CD14-positive monocyte (primary cell): ENCODE results near the gene TSPOAP1. TPM values are rescaled to one million over a fixed set of nuclear protein-coding genes. Genes with fewer than 3 reads are reported as not detected.
A peak's percentile ranks its signal among the peaks of the same experiment; 100 is the strongest.

ENCODE experiments used
- DNase-seq, 3 donors: peaks; one replicate each; pipeline ENCODE4 v3.0.0-alpha.2; 2011 to 2022
- H2AFZ ChIP-seq: 2 replicates; pipeline ENCODE4 v1.6.0; 2012; ENCODE audit warnings: mild to moderate bottlenecking, low read depth, low read length, inconsistent platforms; ENCODE audit not compliant: insufficient read depth, poor library complexity, severe bottlenecking
- H3K27ac ChIP-seq, 2 donors: 1 replicate in 1 of 2; 2 replicates in 1 of 2; pipeline ENCODE4 v1.5.1; 2012 to 2013; ENCODE audit warnings: low read length in 2 of 2, control low read depth in 1 of 2, inconsistent platforms in 1 of 2, low read depth in 1 of 2, mild to moderate bottlenecking in 1 of 2
- H3K27me3 ChIP-seq, 2 donors: one replicate each; pipeline versions ENCODE4 v1.6.0 to v1.6.1; 2011 to 2013; ENCODE audit warnings: low read length in 2 of 2; ENCODE audit not compliant: control insufficient read depth in 2 of 2, insufficient read depth in 2 of 2
- H3K36me3 ChIP-seq, 2 donors: replicated peaks in 1 of 2; 1 replicate in 1 of 2; 2 replicates in 1 of 2; pipeline versions ENCODE4 v1.5.1 to v1.6.1; 2012 to 2013; ENCODE audit warnings: low read length in 2 of 2, control low read depth in 1 of 2, inconsistent platforms in 1 of 2, mild to moderate bottlenecking in 1 of 2; ENCODE audit not compliant: insufficient read depth in 2 of 2, control insufficient read depth in 1 of 2
- H3K4me1 ChIP-seq, 2 donors: 1 replicate in 1 of 2; 2 replicates in 1 of 2; pipeline versions ENCODE4 v1.5.1 to v1.6.1; 2012 to 2013; ENCODE audit warnings: low read length in 2 of 2, control low read depth in 1 of 2, inconsistent platforms in 1 of 2, mild to moderate bottlenecking in 1 of 2, moderate library complexity in 1 of 2; ENCODE audit not compliant: insufficient read depth in 2 of 2, control insufficient read depth in 1 of 2
- H3K4me2 ChIP-seq: replicated peaks from 2 replicates; pipeline ENCODE3; 2012; ENCODE audit warnings: low read length, moderate library complexity, mild to moderate bottlenecking; ENCODE audit not compliant: poor library complexity, severe bottlenecking; ENCODE audit errors: extremely low read depth
- H3K4me3 ChIP-seq, 3 experiments: fragments of 200-600 bp in 1 of 3; sonication (generic) in 1 of 3; replicated peaks in 1 of 3; 1 replicate in 2 of 3; 2 replicates in 1 of 3; pipeline ENCODE4 v1.5.1; 2011 to 2013; ENCODE audit warnings: low read length in 3 of 3, mild to moderate bottlenecking in 3 of 3, control low read depth in 2 of 3, low read depth in 2 of 3, inconsistent platforms in 1 of 3, moderate library complexity in 1 of 3
- H3K79me2 ChIP-seq: 2 replicates; pipeline ENCODE4 v1.6.0; 2012; ENCODE audit warnings: mild to moderate bottlenecking, control low read depth, inconsistent platforms, low read length, moderate library complexity; ENCODE audit not compliant: insufficient read depth
- H3K9ac ChIP-seq: 2 replicates; pipeline ENCODE4 v1.6.0; 2017; ENCODE audit warnings: low read length, mild to moderate bottlenecking; ENCODE audit not compliant: insufficient read depth, poor library complexity, severe bottlenecking
- H3K9me3 ChIP-seq, 2 donors: replicated peaks in 1 of 2; 1 replicate in 1 of 2; 2 replicates in 1 of 2; pipeline versions ENCODE4 v1.5.1 to v1.6.1; 2012 to 2013; ENCODE audit warnings: low read length in 2 of 2, control low read depth in 1 of 2; ENCODE audit not compliant: control insufficient read depth in 1 of 2, insufficient read depth in 1 of 2
- H4K20me1 ChIP-seq: 2 replicates; pipeline ENCODE4 v1.6.0; 2012; ENCODE audit warnings: mild to moderate bottlenecking, low read length, control low read depth, moderate library complexity; ENCODE audit not compliant: insufficient read depth
- H3K27ac Mint-ChIP-seq, 7 donors: one replicate each; pipeline ENCODE4 v1.8.0; 2020; ENCODE audit warnings: mild to moderate bottlenecking in 7 of 7, mixed read lengths in 7 of 7, moderate library complexity in 6 of 7, inconsistent platforms in 2 of 7
- H3K27me3 Mint-ChIP-seq, 3 donors: one replicate each; pipeline ENCODE4 v1.8.0; 2021 to 2022; ENCODE audit warnings: low read depth in 3 of 3, mild to moderate bottlenecking in 3 of 3, mixed read lengths in 3 of 3, moderate library complexity in 3 of 3, inconsistent platforms in 1 of 3
- H3K36me3 Mint-ChIP-seq, 2 donors: one replicate each; pipeline ENCODE4 v1.8.0; 2020; ENCODE audit warnings: mixed read lengths in 2 of 2, inconsistent platforms in 1 of 2, mild to moderate bottlenecking in 1 of 2
- H3K4me1 Mint-ChIP-seq: one replicate; pipeline ENCODE4 v1.8.0; 2020; ENCODE audit warnings: mild to moderate bottlenecking, mixed read lengths
- H3K4me3 Mint-ChIP-seq, 2 donors: one replicate each; pipeline ENCODE4 v1.8.0; 2020; ENCODE audit warnings: mild to moderate bottlenecking in 2 of 2, mixed read lengths in 2 of 2, moderate library complexity in 1 of 2
- H3K9me3 Mint-ChIP-seq, 7 donors: one replicate each; pipeline ENCODE4 v1.8.0; 2020 to 2022; ENCODE audit warnings: mixed read lengths in 7 of 7, mild to moderate bottlenecking in 6 of 7, moderate library complexity in 6 of 7, inconsistent platforms in 2 of 7
- CTCF ChIP-seq: fragments of 200-600 bp; IDR thresholded peaks from one replicate; pipeline ENCODE4 v1.8.0; 2022; ENCODE audit warnings: antibody characterized with exemption, mild to moderate bottlenecking
- WGBS: methylation state at CpG from one replicate; pipeline ENCODE4 v1.1.5; 2013; ENCODE audit warnings: missing lambda C conversion rate; ENCODE audit not compliant: insufficient coverage; 5-methylcytosine and 5-hydroxymethylcytosine counted together
- intact Hi-C, 2 donors: fragments of 100-400 bp; cut with micrococcal nuclease; formaldehyde crosslinking; loops; one replicate each; pipeline versions ENCODE4 v1.15.0 to v1.15.1; 2023
- polyA plus RNA-seq, 3 donors: library from polyadenylated mRNA; depleted of rRNA in 1 of 3; unstranded in 2 of 3; stranded (reverse) in 1 of 3; fragments of 300-500 nt in 2 of 3; fragments of >200 nt in 1 of 3; fragmentation: Illumina TruSeq in 2 of 3; gene quantifications; 1 replicate in 2 of 3; 2 replicates in 1 of 3; pipeline ENCODE4 v1.2.3, GENCODE V29; 2012 to 2021

TSPOAP1 gene
- polyA plus RNA-seq, 3 donors: 0.10 to 14.0 (median 0.18) TPM

DNA sequence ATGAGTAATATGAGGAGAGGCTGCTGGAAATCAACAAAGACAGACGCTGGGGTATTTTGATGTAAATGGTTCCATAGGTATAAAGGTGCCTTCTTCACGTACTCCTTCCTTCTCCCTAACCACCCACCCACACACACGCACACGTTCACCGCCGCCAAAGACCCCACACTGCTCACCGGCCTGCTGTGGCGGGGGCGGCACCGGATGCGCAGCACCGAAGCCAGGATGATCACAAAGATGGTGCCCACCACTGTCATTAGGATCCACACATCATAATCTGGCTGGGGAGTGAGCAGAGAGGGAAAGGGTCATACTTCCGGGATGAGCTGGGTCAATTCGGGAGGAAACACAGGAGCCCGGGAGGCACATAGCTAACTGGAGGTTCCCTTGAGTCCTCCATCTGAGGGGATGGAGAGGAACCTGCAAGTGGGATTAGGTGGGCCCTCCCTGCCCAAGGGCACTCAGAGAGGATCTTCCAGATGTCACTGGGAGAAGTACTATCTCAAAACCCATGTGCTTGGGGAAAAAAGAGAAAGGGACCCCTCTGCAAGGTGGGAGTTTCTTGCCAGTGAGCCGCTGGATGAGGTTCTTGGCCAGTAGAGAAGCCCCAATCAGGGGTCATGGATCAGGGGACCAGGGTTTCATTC is 33.9 kb upstream of the TSPOAP1 start:
- intact Hi-C loops: loop anchor here (5.0 to 10.0 kb wide), 2 partner anchors 35 to 48 kb away; partner anchors contain the start of gene TSPOAP1 (in 1 of the 2)
- no peaks in the 10 kb centered on the region for H3K9me3 ChIP-seq
- H4K20me1 ChIP-seq: no peaks in the 10 kb centered on the region
- H3K9me3 Mint-ChIP-seq: no peaks in the 10 kb centered on the region
- no peak overlapping the region for H2AFZ ChIP-seq
- peaks cover 4 to 18% (median 14%) of the 10 kb centered on the region in 3 donors for H3K27me3 Mint-ChIP-seq
- DNase-seq: no peak
- H3K79me2 ChIP-seq: no peaks in the 10 kb centered on the region
- no peaks in the 10 kb centered on the region for H3K27me3 ChIP-seq
- H3K36me3 ChIP-seq: no peaks in the 10 kb centered on the region
- no peak overlapping the region for H3K27ac ChIP-seq
- no peaks in the 10 kb centered on the region for H3K4me1 Mint-ChIP-seq
- no peaks in the 10 kb centered on the region for H3K4me1 ChIP-seq
- 95% methylated on average over 10 of the region's 16 CpGs for WGBS
- H3K4me3 Mint-ChIP-seq: no peak overlapping the region
- H3K4me3 ChIP-seq: no peak overlapping the region
- H3K27ac Mint-ChIP-seq: no peak overlapping the region
- no peaks in the 10 kb centered on the region for H3K36me3 Mint-ChIP-seq
- no peak overlapping the region for H3K4me2 ChIP-seq
- no peak for TF ChIP-seq CTCF
- H3K9ac ChIP-seq: no peak overlapping the region

DNA sequence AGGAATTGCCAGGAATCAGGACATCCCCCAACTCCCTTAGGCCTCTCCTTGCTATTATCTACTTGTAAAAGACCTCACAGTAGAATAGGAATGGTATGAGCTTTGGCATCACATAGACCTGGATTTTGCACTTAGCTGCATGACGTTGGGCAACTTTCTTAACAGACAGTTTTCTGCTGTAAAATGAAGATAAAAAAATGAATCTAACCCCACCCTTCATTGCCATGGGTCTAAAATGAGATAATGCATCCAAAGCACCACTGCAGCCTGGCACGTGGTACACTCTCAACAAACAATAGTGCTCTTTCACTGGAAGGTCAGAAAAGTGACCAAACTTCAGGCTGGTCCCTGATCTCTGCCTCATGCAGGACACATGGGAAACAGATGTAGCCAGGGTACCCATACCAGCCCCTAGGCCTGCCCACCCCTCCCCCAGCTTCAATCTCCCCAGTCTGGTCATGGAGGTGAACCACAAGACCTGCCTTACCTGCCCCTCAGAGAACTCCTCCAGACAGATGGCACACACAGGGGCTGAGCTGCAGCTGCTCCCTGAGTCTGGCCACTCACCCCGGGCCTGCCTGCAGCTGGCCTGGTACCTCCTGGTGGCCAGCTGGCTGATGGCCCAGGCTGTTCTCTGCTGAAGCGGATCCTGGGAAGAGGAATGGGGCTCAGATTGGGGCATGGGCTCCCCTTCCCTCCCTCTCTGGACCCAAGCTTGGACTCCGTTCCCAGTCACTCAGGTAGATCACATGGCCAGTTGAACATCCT is 31.9 kb upstream of the TSPOAP1 start:
- 96% methylated on average over 3 of the region's 5 CpGs for WGBS
- H3K27me3 ChIP-seq: no peaks in the 10 kb centered on the region
- peaks cover 4 to 20% (median 14%) of the 10 kb centered on the region in 3 donors for H3K27me3 Mint-ChIP-seq
- H3K9me3 Mint-ChIP-seq: no peaks in the 10 kb centered on the region
- H3K36me3 Mint-ChIP-seq: no peaks in the 10 kb centered on the region
- H3K27ac Mint-ChIP-seq: peak overlapping the region in 1 of 7 donors; percentile 26
- TF ChIP-seq CTCF: no peak
- no peak overlapping the region for H3K9ac ChIP-seq
- intact Hi-C loops: loop anchor here (5.0 to 10.0 kb wide), 2 partner anchors 33 to 46 kb away; partner anchors contain the start of gene TSPOAP1 (in 1 of the 2)
- H3K4me1 Mint-ChIP-seq: no peaks in the 10 kb centered on the region
- H3K79me2 ChIP-seq: no peaks in the 10 kb centered on the region
- H4K20me1 ChIP-seq: no peaks in the 10 kb centered on the region
- no peak overlapping the region for H3K4me3 Mint-ChIP-seq
- no peak overlapping the region for H3K4me3 ChIP-seq
- no peaks in the 10 kb centered on the region for H3K9me3 ChIP-seq
- no peak overlapping the region for H2AFZ ChIP-seq
- H3K36me3 ChIP-seq: no peaks in the 10 kb centered on the region
- no peaks in the 10 kb centered on the region for H3K4me1 ChIP-seq
- DNase-seq: no peak
- no peak overlapping the region for H3K27ac ChIP-seq
- no peak overlapping the region for H3K4me2 ChIP-seq
